Astrocyte (in vitro differentiated cells and primary cell): ENCODE results near the gene TLR9. TPM values are rescaled to one million over a fixed set of nuclear protein-coding genes. Genes with fewer than 3 reads are reported as not detected.

Experiments
- DNase-seq: peaks from one replicate; pipeline ENCODE4 v3.0.0-alpha.2; 2010; ENCODE audit warnings: low read depth
- FAIRE-seq: peaks from 2 replicates; lab custom pipeline; 2011; peaks lifted over from hg19 to GRCh38; lab: Jason Lieb, UNC
- H2AFZ ChIP-seq: 2 replicates; pipeline ENCODE4 v1.6.0; 2012; ENCODE audit warnings: low read depth, low read length, inconsistent platforms
- H3K27ac ChIP-seq: 2 replicates; pipeline ENCODE4 v1.5.1; 2011; ENCODE audit warnings: low read depth, low read length, inconsistent platforms
- H3K27me3 ChIP-seq: 2 replicates; pipeline ENCODE4 v1.6.0; 2011; ENCODE audit warnings: low read length, inconsistent platforms; ENCODE audit not compliant: insufficient read depth
- H3K36me3 ChIP-seq: 2 replicates; pipeline ENCODE4 v1.5.1; 2011; ENCODE audit warnings: low read length, inconsistent platforms; ENCODE audit not compliant: insufficient read depth
- H3K4me1 ChIP-seq: 2 replicates; pipeline ENCODE4 v1.5.1; 2011; ENCODE audit warnings: low read length, inconsistent platforms; ENCODE audit not compliant: insufficient read depth
- H3K4me2 ChIP-seq: 2 replicates; pipeline ENCODE4 v1.6.0; 2012; ENCODE audit warnings: low read length, inconsistent platforms
- H3K4me3 ChIP-seq: 2 replicates; pipeline ENCODE4 v1.5.1; 2011; ENCODE audit warnings: low read depth, mild to moderate bottlenecking, low read length, inconsistent platforms; ENCODE audit not compliant: insufficient read depth
- H3K79me2 ChIP-seq: 2 replicates; pipeline ENCODE4 v1.6.0; 2012; ENCODE audit warnings: mild to moderate bottlenecking, low read length, inconsistent platforms; ENCODE audit not compliant: insufficient read depth
- H3K9ac ChIP-seq: 2 replicates; pipeline ENCODE4 v1.6.0; 2012; ENCODE audit warnings: mild to moderate bottlenecking, low read length, inconsistent platforms
- H3K9me3 ChIP-seq: 2 replicates; pipeline ENCODE4 v1.5.1; 2012; ENCODE audit warnings: low read depth, mild to moderate bottlenecking, low read length, inconsistent platforms; ENCODE audit not compliant: insufficient read depth
- H4K20me1 ChIP-seq: 2 replicates; pipeline ENCODE4 v1.6.0; 2012; ENCODE audit warnings: low read length, inconsistent platforms; ENCODE audit not compliant: insufficient read depth
- H3K27ac Mint-ChIP-seq: one replicate; pipeline ENCODE4 v1.8.0; 2021; ENCODE audit warnings: mild to moderate bottlenecking, mixed read lengths; ENCODE audit not compliant: unreplicated experiment
- H3K27me3 Mint-ChIP-seq: one replicate; pipeline ENCODE4 v1.8.0; 2021; ENCODE audit warnings: low read depth, mixed read lengths; ENCODE audit not compliant: unreplicated experiment
- H3K36me3 Mint-ChIP-seq: one replicate; pipeline ENCODE4 v1.8.0; 2021; ENCODE audit warnings: low read depth, mixed read lengths; ENCODE audit not compliant: unreplicated experiment
- H3K4me1 Mint-ChIP-seq: one replicate; pipeline ENCODE4 v1.8.0; 2021; ENCODE audit warnings: low read depth, mixed read lengths; ENCODE audit not compliant: unreplicated experiment
- H3K4me3 Mint-ChIP-seq: one replicate; pipeline ENCODE4 v1.8.0; 2021; ENCODE audit warnings: mild to moderate bottlenecking, moderate library complexity, mixed read lengths; ENCODE audit not compliant: unreplicated experiment
- H3K9me3 Mint-ChIP-seq: one replicate; pipeline ENCODE4 v1.8.0; 2021; ENCODE audit warnings: mild to moderate bottlenecking, mixed read lengths; ENCODE audit not compliant: unreplicated experiment
- CTCF ChIP-seq: IDR thresholded peaks from 2 replicates; pipeline ENCODE4 v1.5.1; 2011; ENCODE audit warnings: low read depth, mild to moderate bottlenecking, inconsistent platforms, low read length, moderate library complexity; ENCODE audit not compliant: insufficient read depth
- EZH2 ChIP-seq: IDR thresholded peaks from 2 replicates; pipeline ENCODE4 v1.6.1; 2012; ENCODE audit warnings: mild to moderate bottlenecking, low read length, inconsistent platforms; ENCODE audit not compliant: insufficient read depth
- total RNA-seq: library from RNA; stranded (reverse); gene quantifications from 2 replicates; pipeline ENCODE4 v1.2.1, GENCODE V29; 2021

Gene TLR9
- total RNA-seq, 1 donor from 2014 or later: 0.25 TPM

- no peaks in the 10 kb centered on the region for H3K27me3 ChIP-seq
- TF ChIP-seq CTCF (no peak), EZH2 (no peak)
- H3K4me1 Mint-ChIP-seq: peaks cover 2% of the 10 kb centered on the region
- peaks cover 1% of the 10 kb centered on the region for H3K9me3 Mint-ChIP-seq
- no peaks in the 10 kb centered on the region for H3K79me2 ChIP-seq
- no peak overlapping the region for H3K4me3 Mint-ChIP-seq
- FAIRE-seq (no peak), DNase-seq (no peak)
- H3K36me3 ChIP-seq: no peaks in the 10 kb centered on the region
- no peaks in the 10 kb centered on the region for H4K20me1 ChIP-seq
- no peak overlapping the region for H3K4me3 ChIP-seq
- H3K9ac ChIP-seq: no peak overlapping the region
- no peak overlapping the region for H2AFZ ChIP-seq
- no peak overlapping the region for H3K27ac ChIP-seq
- no peaks in the 10 kb centered on the region for H3K9me3 ChIP-seq
- H3K27me3 Mint-ChIP-seq: peaks cover 36% of the 10 kb centered on the region
- peaks cover 2% of the 10 kb centered on the region for H3K36me3 Mint-ChIP-seq
- H3K27ac Mint-ChIP-seq: no peak overlapping the region
- no peak overlapping the region for H3K4me2 ChIP-seq
- peaks cover 6% of the 10 kb centered on the region for H3K4me1 ChIP-seq
Observed at GRCh38 chr3:52175416-52176179, 49.8 kb downstream of the TLR9 start.

GRCh38 chr3:52174896-52175295 lies 50.5 kb downstream of the TLR9 start:
- Mint-ChIP-seq H3K4me1 (peaks cover 2% of the 10 kb centered on the region), H3K27me3 (peaks cover 36% of the 10 kb centered on the region), H3K27ac (no peak overlapping the region), H3K4me3 (no peak overlapping the region), H3K36me3 (peaks cover 2% of the 10 kb centered on the region), H3K9me3 (peaks cover 1% of the 10 kb centered on the region)
- H3K4me2 ChIP-seq: no peak overlapping the region
- H3K9ac ChIP-seq: no peak overlapping the region
- H3K27ac ChIP-seq: no peak overlapping the region
- H3K4me3 ChIP-seq: no peak overlapping the region
- no peak for FAIRE-seq
- no peak overlapping the region for H2AFZ ChIP-seq
- TF ChIP-seq EZH2: no peak
- peaks cover 6% of the 10 kb centered on the region for H3K4me1 ChIP-seq
- no peaks in the 10 kb centered on the region for H3K36me3 ChIP-seq
- no peak for DNase-seq
- H3K9me3 ChIP-seq: no peaks in the 10 kb centered on the region
- no peaks in the 10 kb centered on the region for H4K20me1 ChIP-seq
- no peaks in the 10 kb centered on the region for H3K27me3 ChIP-seq
- H3K79me2 ChIP-seq: no peaks in the 10 kb centered on the region

- H3K27ac Mint-ChIP-seq: no peak overlapping the region
- DNase-seq: no peak
- no peaks in the 10 kb centered on the region for H3K9me3 ChIP-seq
- peaks cover 2% of the 10 kb centered on the region for H3K36me3 Mint-ChIP-seq
- H3K4me2 ChIP-seq: no peak overlapping the region
- no peak overlapping the region for H3K9ac ChIP-seq
- H4K20me1 ChIP-seq: no peaks in the 10 kb centered on the region
- no peaks in the 10 kb centered on the region for H3K79me2 ChIP-seq
- H3K27me3 ChIP-seq: no peaks in the 10 kb centered on the region
- peaks cover 6% of the 10 kb centered on the region for H3K4me1 ChIP-seq
- peaks cover 2% of the 10 kb centered on the region for H3K4me1 Mint-ChIP-seq
- H3K27me3 Mint-ChIP-seq: peaks cover 28% of the 10 kb centered on the region
- FAIRE-seq: no peak
- H3K36me3 ChIP-seq: no peaks in the 10 kb centered on the region
- no peak overlapping the region for H3K4me3 ChIP-seq
- TF ChIP-seq EZH2: no peak
- no peak for TF ChIP-seq CTCF
- H3K4me3 Mint-ChIP-seq: no peak overlapping the region
- no peak overlapping the region for H2AFZ ChIP-seq
- H3K27ac ChIP-seq: no peak overlapping the region
- H3K9me3 Mint-ChIP-seq: peaks cover 1% of the 10 kb centered on the region
Observed at GRCh38 chr3:52173101-52173500, 52.3 kb downstream of the TLR9 start.
